Measurements from ENCODE around the gene AGTPBP1. TPM values are rescaled to one million over a fixed set of nuclear protein-coding genes. Genes with fewer than 3 reads are reported as not detected.

AGTPBP1 gene
- total RNA-seq, 1 experiment from 2014 or later = 38.3 TPM

GRCh38 chr9:85514256-85514655, 227.5 kb downstream of the AGTPBP1 start:
- DNase-seq (ENCODE audit: extremely low read depth, low read depth) = no peak

- DNase-seq (ENCODE audit: extremely low read depth, low read depth) = no peak
Measured at GRCh38 chr9:85511746-85512145, 230.0 kb downstream of the AGTPBP1 start.

- no peak for DNase-seq (ENCODE audit: extremely low read depth, low read depth)
Measured at GRCh38 chr9:85510830-85511504, 230.8 kb downstream of the AGTPBP1 start.

- DNase-seq (ENCODE audit: extremely low read depth, low read depth) = no peak
Measured at GRCh38 chr9:85508616-85509015, 233.1 kb downstream of the AGTPBP1 start.

GRCh38 chr9:85505612-85506011, 236.1 kb downstream of the AGTPBP1 start:
- DNase-seq (ENCODE audit: extremely low read depth, low read depth) = no peak

- DNase-seq (ENCODE audit: extremely low read depth, low read depth) = no peak
Measured at GRCh38 chr9:85502815-85503655, 238.7 kb downstream of the AGTPBP1 start.

GRCh38 chr9:85501882-85502281, 239.9 kb downstream of the AGTPBP1 start:
- DNase-seq (ENCODE audit: extremely low read depth, low read depth) = no peak

GRCh38 chr9:85501456-85501855, 240.3 kb downstream of the AGTPBP1 start:
- DNase-seq (ENCODE audit: extremely low read depth, low read depth) = no peak

Other genes starting within 250 kb of the AGTPBP1 start
- 28.1 and 32.8 TPM in 2 replicates for gene NAA35, start 199.2 kb upstream of the AGTPBP1 start, total RNA-seq (2014; rRNA removed; shearing (Covaris generic))